IMR-90 (cell line): Measurements from ENCODE around the gene NEURL1B.

Experiments
- MAZ ChIP-seq: IDR thresholded peaks from 2 replicates; pipeline ENCODE4 v1.6.1; 2012; ENCODE audit warnings: low read depth, mild to moderate bottlenecking, low read length, improper control_type of control experiment, moderate library complexity, borderline replicate concordance
- RCOR1 ChIP-seq: IDR thresholded peaks from 2 replicates; pipeline ENCODE4 v1.6.1; 2012; ENCODE audit warnings: mild to moderate bottlenecking, low read length, improper control_type of control experiment; ENCODE audit not compliant: insufficient replicate concordance
- TF ChIP-seq, protein P1 (sequence below): conservative IDR thresholded peaks from 2 replicates; pipeline ENCODE4 v1.5.1; 2012; ENCODE audit warnings: mild to moderate bottlenecking, low read depth, low read length, improper control_type of control experiment

- TF ChIP-seq, protein P1, sequence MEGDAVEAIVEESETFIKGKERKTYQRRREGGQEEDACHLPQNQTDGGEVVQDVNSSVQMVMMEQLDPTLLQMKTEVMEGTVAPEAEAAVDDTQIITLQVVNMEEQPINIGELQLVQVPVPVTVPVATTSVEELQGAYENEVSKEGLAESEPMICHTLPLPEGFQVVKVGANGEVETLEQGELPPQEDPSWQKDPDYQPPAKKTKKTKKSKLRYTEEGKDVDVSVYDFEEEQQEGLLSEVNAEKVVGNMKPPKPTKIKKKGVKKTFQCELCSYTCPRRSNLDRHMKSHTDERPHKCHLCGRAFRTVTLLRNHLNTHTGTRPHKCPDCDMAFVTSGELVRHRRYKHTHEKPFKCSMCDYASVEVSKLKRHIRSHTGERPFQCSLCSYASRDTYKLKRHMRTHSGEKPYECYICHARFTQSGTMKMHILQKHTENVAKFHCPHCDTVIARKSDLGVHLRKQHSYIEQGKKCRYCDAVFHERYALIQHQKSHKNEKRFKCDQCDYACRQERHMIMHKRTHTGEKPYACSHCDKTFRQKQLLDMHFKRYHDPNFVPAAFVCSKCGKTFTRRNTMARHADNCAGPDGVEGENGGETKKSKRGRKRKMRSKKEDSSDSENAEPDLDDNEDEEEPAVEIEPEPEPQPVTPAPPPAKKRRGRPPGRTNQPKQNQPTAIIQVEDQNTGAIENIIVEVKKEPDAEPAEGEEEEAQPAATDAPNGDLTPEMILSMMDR, result no peak
- TF ChIP-seq MAZ (no peak), RCOR1 (no peak)
These were observed 19.9 kb downstream of the NEURL1B start for GRCh38 chr5:172660974-172661373.
